ENCODE measurements around the gene HELZ. TPM values are rescaled to one million over a fixed set of nuclear protein-coding genes. Genes with fewer than 3 reads are reported as not detected.
"Not testable (repeated sequence)": the region's sequence is repeated elsewhere in the genome, so short reads cannot be mapped to it uniquely, and the experiment has no call there.

The HELZ gene
- total RNA-seq, 8 experiments from 2014 or later: 22.0 to 106 (median 27.4) TPM

DNA sequence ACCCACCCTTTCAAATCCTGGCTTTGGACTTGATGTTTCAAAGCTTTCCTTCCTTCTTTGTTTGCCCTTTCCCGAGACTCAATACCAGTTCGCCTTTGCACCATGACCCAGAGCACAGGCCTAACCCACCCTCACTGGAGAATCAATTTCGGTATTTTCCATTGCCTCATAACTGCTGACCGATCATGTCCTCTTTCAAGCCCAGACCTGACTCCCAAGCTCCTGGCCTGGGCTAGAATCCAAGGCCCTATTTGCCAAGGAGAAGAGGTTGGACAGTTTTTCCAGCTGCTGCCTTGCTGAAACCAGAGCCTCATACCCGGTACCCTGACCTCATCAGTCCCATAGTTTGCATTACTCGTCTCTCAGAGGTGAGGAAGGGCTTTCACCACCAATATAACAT, 35.3 kb upstream of the HELZ start:
- WGBS, 10 experiments: 80 to 100% (median 88%) methylated on average over 1 to 6 of the region's 6 CpGs; no CpG with 5 or more reads in 2 of the 10 experiments
- Histone ChIP-seq H3K4me3 (no peak overlapping the region), H3K27ac (no peak overlapping the region), H3K4me1 (replicated peaks in 1 of 2) (no peaks in the 10 kb centered on the region)
- no peak for ATAC-seq (replicated peaks in 6 of 8)
- in situ Hi-C loops (cut with MboI; ENCODE audit: low pct_unique_long_range_greater_than_20kb in 2 of 9, low sequenced_read_pairs in 9 of 9, unreplicated experiment in 9 of 9): no loop called here

DNA sequence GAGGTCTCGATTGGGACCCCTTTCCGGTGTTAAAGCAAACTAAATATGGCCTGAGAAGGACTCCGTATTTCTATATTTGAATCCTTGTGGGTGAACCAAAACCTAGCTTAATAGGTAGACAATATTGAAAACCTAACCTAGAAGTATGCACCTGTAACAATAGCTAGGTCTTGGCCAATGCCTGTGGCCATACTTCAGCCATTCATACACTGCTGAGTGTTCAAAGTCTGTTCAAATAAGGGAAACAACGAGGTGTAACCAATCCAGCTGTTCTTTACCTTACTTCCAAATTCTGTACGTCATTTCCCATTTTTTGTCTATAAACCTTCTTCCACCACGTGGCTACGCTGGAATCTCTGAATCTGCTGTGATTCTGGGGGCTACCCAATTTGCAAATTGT, 34.1 kb upstream of the HELZ start:
- ATAC-seq (replicated peaks in 6 of 8): no peak
- Histone ChIP-seq H3K27ac (no peak overlapping the region), H3K4me3 (no peak overlapping the region), H3K4me1 (replicated peaks in 1 of 2) (no peaks in the 10 kb centered on the region)
- in situ Hi-C loops (cut with MboI; ENCODE audit: low pct_unique_long_range_greater_than_20kb in 2 of 9, low sequenced_read_pairs in 9 of 9, unreplicated experiment in 9 of 9): no loop called here
- WGBS, 10 experiments: 56 to 100% (median 83%) methylated on average over 2 to 7 of the region's 7 CpGs

DNA sequence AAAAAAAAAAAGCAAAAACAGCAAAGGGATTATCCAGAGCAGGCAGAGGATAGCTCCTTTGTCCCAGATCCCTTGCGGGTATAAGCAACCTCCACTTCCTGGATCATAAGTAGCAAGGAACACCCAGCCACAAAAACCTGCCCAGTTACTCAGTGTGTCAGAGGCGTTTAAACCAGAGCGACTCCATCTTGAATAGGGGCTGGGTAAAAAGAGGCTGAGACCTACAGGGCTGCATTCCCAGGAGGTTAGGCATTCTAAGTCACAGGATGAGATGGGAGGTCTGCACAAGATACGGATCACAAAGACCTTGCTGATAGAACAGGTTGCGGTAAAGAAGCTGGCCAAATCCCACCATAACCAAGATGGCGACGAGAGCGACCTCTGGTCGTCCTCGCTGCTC, 33.4 kb upstream of the HELZ start:
- WGBS, 10 experiments: 70 to 100% (median 95%) methylated on average over 1 to 10 of the region's 10 CpGs; no CpG with 5 or more reads in 1 of the 10 experiments
- in situ Hi-C loops (cut with MboI; ENCODE audit: low pct_unique_long_range_greater_than_20kb in 2 of 9, low sequenced_read_pairs in 9 of 9, unreplicated experiment in 9 of 9): no loop called here
- H3K4me3 ChIP-seq: no peak overlapping the region

DNA sequence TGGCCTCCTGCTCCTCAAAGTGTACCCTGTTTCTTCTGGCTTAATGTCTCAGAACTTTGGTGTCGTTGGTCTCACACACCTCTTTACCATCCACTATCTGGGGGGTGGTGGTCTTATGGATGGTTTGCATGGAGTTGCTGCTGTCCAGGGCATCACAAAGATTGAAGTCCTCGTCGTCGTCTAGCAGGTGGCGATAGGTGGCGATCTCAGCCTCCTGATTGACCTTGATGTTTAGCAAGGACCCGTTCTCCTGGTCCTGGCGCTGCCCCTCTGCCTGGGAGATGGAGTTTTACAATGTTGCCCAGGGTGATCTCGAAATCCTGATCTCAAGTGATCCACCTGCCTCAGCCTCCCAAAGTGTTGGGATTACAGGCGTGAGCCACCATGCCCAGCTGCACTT, 31.1 kb upstream of the HELZ start:
- 0 to 55% (median 30%) methylated on average over 1 to 10 of the region's 10 CpGs; no CpG with 5 or more reads in 5 of the 10 experiments for WGBS, 10 experiments
- in situ Hi-C loops (cut with MboI; ENCODE audit: low pct_unique_long_range_greater_than_20kb in 2 of 9, low sequenced_read_pairs in 9 of 9, unreplicated experiment in 9 of 9): no loop called here
- no peak for ATAC-seq (replicated peaks in 6 of 8)
- Histone ChIP-seq H3K4me3 (no peak overlapping the region), H3K4me1 (replicated peaks in 1 of 2) (no peaks in the 10 kb centered on the region), H3K27ac (no peak overlapping the region)

More for the DNA sequence above, 33.4 kb upstream of the HELZ start:
- Histone ChIP-seq H3K4me1 (replicated peaks in 1 of 2) (no peaks in the 10 kb centered on the region), H3K27ac (no peak overlapping the region)
- peak in 1 of 8 experiments; percentile 8 for ATAC-seq (replicated peaks in 6 of 8)

DNA sequence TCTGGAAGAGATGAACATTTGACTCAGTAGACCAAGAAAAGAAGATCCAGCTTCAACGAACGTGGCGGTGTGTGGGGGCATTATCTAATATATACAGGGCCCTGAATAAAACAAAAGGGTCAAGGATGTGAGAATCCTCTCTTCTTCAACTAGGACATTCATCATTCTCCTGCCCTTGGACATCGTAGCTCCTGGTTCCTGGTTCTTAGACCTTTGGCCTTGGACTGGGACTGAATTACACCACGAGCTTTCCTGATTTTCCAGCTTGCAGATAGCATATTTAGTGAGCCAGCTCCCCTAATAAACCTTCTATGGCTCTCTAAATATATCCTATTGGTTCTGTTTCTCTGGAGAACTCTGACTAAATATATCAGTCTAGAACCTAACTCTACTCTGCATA, 29.5 kb upstream of the HELZ start:
- ATAC-seq (replicated peaks in 6 of 8): no peak
- Histone ChIP-seq H3K4me3 (no peak overlapping the region), H3K4me1 (replicated peaks in 1 of 2) (no peaks in the 10 kb centered on the region), H3K27ac (no peak overlapping the region)
- in situ Hi-C loops (cut with MboI; ENCODE audit: low pct_unique_long_range_greater_than_20kb in 2 of 9, low sequenced_read_pairs in 9 of 9, unreplicated experiment in 9 of 9): no loop called here
- 25 to 89% (median 67%) methylated on average over 2 to 5 of the region's 5 CpGs; no CpG with 5 or more reads in 1 of the 10 experiments for WGBS, 10 experiments

DNA sequence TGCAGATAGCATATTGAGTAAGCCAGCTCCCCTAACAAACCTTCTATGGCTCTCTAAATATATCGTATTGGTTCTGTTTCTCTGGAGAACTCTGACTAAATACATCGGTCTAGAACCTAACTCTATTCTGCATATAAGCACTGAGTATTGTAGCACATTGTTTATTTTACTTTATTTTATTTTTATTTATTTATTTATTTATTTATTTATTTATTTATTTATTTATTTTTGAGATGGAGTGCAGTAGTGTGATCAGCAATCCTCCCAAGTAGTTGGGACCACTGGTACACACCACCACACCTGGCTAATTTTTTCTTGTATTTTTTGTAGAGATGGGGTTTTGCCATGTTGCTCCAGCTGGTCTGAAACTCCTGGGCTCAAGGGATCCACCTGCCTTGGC, 28.9 kb upstream of the HELZ start:
- no peak overlapping the region for H3K4me3 ChIP-seq
- no peaks in the 10 kb centered on the region for H3K4me1 ChIP-seq (replicated peaks in 1 of 2)
- in situ Hi-C loops (cut with MboI; ENCODE audit: low pct_unique_long_range_greater_than_20kb in 2 of 9, low sequenced_read_pairs in 9 of 9, unreplicated experiment in 9 of 9): no loop called here
- no peak overlapping the region for H3K27ac ChIP-seq
- WGBS, 10 experiments: 93 to 100% (median 97%) methylated on average over 1 to 2 of the region's 2 CpGs; no CpG with 5 or more reads in 1 of the 10 experiments
- ATAC-seq (replicated peaks in 6 of 8): no peak

DNA sequence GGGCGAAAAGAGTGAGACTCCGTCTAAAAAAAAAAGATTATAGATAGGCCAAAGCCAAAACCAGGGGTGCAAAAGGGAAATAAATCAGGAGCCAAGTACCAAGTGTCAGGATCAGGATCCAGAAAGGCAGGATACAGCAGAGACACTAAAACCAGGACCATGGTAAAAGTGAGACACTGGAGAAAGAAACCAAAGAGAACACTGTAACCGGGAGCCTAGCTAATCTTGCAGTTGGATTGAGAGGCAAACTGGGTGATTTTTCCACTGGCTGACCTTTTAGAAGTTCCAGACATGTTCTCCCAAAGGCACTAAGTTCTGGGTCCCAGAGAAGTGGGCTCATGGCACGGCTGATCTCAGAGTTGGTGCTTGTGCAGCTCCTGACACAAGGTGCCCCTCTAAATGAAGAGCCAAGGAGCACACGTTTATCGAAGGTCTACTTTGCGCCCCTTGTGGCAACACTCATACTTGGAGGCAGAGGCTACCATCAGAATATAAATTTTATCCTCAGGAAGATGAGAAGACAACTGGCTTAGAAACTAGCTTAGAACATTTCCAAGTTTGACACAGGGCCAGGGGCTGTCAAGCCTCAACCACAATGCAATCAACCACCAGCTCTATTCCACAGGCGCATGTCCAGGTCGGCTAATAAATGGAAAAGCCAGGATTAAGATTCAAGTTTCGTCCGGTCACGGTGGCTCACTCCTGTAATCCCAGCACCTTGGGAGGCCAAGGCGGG, 27.5 kb upstream of the HELZ start:
- Histone ChIP-seq H3K4me1 (replicated peaks in 1 of 2) (no peaks in the 10 kb centered on the region), H3K27ac (no peak overlapping the region), H3K4me3 (no peak overlapping the region)
- ATAC-seq (replicated peaks in 6 of 8): peak in 1 of 8 experiments; percentile 68
- WGBS, 10 experiments: 50 to 100% (median 84%) methylated on average over 1 to 7 of the region's 13 CpGs; no CpG with 5 or more reads in 2 of the 10 experiments
- in situ Hi-C loops (cut with MboI; ENCODE audit: low pct_unique_long_range_greater_than_20kb in 2 of 9, low sequenced_read_pairs in 9 of 9, unreplicated experiment in 9 of 9): no loop called here

DNA sequence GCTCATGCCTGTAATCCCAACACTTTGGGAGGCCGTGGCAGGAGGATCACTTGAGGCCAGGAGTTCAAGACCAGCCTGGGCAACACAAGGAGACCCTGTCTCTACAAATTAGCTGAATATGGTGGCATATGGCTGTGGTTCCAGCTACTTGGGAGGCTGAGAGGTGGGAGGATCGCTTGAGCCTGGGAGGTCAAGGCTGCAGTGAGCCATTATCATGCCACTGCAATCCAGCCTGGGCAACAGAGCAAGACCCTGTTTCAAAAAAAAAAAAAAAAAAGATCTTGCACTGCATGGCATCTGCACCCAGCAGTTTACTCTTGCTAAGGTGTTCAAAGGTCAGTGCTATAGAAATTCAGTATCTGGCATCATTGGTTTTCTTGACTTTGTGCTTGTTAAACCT, 26.2 kb upstream of the HELZ start:
- in situ Hi-C loops (cut with MboI; ENCODE audit: low pct_unique_long_range_greater_than_20kb in 2 of 9, low sequenced_read_pairs in 9 of 9, unreplicated experiment in 9 of 9); H3K4me3 ChIP-seq; ATAC-seq (replicated peaks in 6 of 8); H3K27ac ChIP-seq; H3K4me1 ChIP-seq (replicated peaks in 1 of 2): not testable (repeated sequence)
- WGBS, 10 experiments: 50 to 100% (median 97%) methylated on average over 1 to 2 of the region's 2 CpGs; no CpG with 5 or more reads in 6 of the 10 experiments

DNA sequence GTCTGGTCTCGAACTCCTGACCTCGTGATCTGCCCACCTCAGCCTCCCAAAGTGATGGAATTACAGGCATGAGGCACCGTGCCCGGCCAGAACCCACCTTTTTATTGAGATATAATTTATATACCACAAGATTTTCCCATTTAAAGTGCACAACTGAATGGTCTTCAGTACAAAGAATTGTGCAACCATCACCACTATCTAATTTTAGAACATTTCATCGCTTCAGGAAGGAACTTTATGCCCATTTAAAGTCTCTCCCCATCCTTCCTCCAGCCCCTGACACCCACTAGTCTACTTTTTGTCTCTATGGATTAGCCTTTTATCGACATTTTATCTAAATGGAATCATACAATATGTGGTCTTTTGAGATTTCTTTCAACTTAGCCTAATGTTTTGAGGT, 25.4 kb upstream of the HELZ start:
- WGBS, 10 experiments: 42 to 100% (median 86%) methylated on average over 1 to 6 of the region's 6 CpGs; no CpG with 5 or more reads in 1 of the 10 experiments
- in situ Hi-C loops (cut with MboI; ENCODE audit: low pct_unique_long_range_greater_than_20kb in 2 of 9, low sequenced_read_pairs in 9 of 9, unreplicated experiment in 9 of 9): no loop called here
- no peak for ATAC-seq (replicated peaks in 6 of 8)
- H3K4me1 ChIP-seq (replicated peaks in 1 of 2): no peaks in the 10 kb centered on the region
- H3K27ac ChIP-seq: no peak overlapping the region
- no peak overlapping the region for H3K4me3 ChIP-seq

DNA sequence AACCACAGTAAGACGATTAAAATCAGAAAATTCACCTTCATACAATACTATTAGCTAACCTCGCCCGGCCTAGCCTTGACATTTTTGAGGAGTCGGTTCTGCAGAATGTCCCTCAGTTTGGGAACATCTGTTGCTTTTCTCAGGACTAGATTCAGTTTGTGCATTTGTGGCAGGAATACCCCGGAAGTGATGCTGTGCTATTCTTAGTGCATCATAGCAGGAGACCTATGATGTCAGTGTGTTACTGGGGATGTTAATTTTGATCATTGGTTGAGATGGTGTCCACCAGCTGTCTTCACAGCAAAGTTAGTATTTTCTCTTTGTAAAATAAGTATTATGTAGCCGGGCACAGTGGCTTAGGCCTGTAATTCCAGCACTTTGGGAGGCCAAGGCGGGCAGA, 21.5 kb upstream of the HELZ start:
- Histone ChIP-seq H3K4me3 (no peak overlapping the region), H3K27ac (no peak overlapping the region), H3K4me1 (replicated peaks in 1 of 2) (peaks cover 7 to 8% of the 10 kb centered on the region in 2 donors)
- in situ Hi-C loops (cut with MboI; ENCODE audit: low pct_unique_long_range_greater_than_20kb in 2 of 9, low sequenced_read_pairs in 9 of 9, unreplicated experiment in 9 of 9): no loop called here
- WGBS, 10 experiments: 56 to 100% (median 84%) methylated on average over 1 to 7 of the region's 7 CpGs; no CpG with 5 or more reads in 1 of the 10 experiments
- peak in 3 of 8 experiments; percentile 74 to 89 (median 78) for ATAC-seq (replicated peaks in 6 of 8)

DNA sequence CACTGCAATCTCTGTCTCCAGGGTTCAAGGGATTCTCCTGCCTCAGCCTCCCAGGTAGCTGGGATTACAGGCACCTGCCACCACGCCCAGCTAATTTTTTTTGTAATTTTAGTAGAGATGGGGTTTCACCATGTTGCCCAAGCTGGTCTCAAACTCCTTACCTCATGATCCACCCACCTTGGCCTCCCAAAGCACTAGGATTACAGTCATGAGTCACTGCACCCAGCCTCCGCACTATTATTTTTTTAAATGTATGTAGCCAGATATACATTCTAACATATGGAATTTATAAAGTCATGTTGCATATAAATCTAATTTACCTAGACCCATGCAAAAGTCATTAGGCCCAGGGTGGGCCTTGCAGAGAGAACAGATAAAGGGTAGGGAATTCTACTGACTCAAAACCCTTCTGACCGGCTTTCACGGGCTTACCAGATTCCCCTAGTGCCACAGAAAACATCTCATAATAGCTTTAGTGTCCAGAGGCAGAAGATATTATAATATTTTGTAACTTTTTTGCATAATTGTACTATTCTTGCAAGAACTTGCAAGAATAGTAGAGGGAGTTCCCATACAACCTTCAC, 20.5 kb upstream of the HELZ start:
- no peak overlapping the region for H3K27ac ChIP-seq
- in situ Hi-C loops (cut with MboI; ENCODE audit: low pct_unique_long_range_greater_than_20kb in 2 of 9, low sequenced_read_pairs in 9 of 9, unreplicated experiment in 9 of 9): no loop called here
- no peak overlapping the region for H3K4me3 ChIP-seq
- H3K4me1 ChIP-seq (replicated peaks in 1 of 2): peaks cover 7 to 8% of the 10 kb centered on the region in 2 donors
- ATAC-seq (replicated peaks in 6 of 8): peak in 1 of 8 experiments; percentile 71
- 8 to 100% (median 68%) methylated on average over 2 to 4 of the region's 4 CpGs; no CpG with 5 or more reads in 3 of the 10 experiments for WGBS, 10 experiments

DNA sequence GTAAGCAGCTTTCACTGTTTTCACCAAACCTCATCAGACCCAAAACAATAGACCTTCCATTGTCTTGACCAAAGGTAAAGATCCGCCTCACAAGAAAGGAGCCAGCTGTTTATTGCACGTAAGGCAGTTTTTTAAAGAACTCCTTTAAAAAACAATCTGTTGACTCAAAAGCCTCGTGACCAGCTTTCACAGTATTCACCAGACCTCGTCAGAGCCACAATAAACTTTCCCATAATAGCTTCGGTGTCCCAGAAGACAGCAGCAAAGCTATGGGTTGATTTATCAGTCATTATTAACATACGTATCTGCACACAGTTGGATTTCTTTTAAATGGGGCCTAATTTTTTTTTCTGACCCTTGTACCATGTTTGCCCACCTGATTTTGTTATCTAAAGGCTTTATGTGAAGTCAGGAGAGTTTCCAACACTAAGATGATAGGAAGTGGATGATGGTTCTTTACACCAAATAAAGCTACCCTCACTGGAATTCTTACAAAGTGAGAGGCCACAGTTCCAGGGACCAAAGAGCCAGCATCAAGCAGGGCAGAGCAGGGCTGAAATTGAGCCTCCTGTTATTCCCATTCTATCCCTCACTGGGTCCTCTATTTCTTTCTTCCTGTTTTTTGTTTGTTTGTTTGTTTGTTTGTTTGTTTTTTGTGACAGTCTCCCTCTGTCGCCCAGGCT, 17.6 kb upstream of the HELZ start:
- WGBS, 10 experiments: 4 to 89% (median 27%) methylated on average over 2 to 7 of the region's 7 CpGs
- peaks cover 7 to 8% of the 10 kb centered on the region in 2 donors for H3K4me1 ChIP-seq (replicated peaks in 1 of 2)
- in situ Hi-C loops (cut with MboI; ENCODE audit: low pct_unique_long_range_greater_than_20kb in 2 of 9, low sequenced_read_pairs in 9 of 9, unreplicated experiment in 9 of 9): no loop called here
- peak in 5 of 8 experiments; percentile 70 to 87 (median 84) for ATAC-seq (replicated peaks in 6 of 8)
- H3K27ac ChIP-seq: no peak overlapping the region
- H3K4me3 ChIP-seq: no peak overlapping the region

All from motor neuron (in vitro differentiated cells).